Measurements from ENCODE around the gene LILRA6. TPM values are rescaled to one million over a fixed set of nuclear protein-coding genes. Genes with fewer than 3 reads are reported as not detected.
"Not testable (repeated sequence)": the region's sequence is repeated elsewhere in the genome, so short reads cannot be mapped to it uniquely, and the experiment has no call there.

The LILRA6 gene
- total and polyA plus RNA-seq, 4 donors: 5.3 to 91.7 (median 16.4) TPM

DNA sequence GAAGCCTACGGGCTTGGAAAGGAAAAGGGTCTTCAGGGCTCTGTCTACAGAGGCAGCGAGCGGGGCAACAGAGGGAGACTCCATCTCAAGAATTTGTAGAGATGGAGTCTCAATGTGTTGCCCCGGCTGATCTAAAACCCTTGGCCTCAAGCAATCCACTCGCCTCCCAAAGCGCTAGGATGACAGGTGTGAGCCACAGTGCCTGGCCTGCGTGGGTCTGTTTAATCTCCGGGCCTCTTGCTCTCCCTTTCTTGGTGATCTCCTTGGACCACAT lies 33.9 kb downstream of the LILRA6 start:
- no peaks in the 10 kb centered on the region for H3K9me3 ChIP-seq (ENCODE audit: control insufficient read depth in 4 of 4, insufficient read depth in 3 of 4, low read length in 3 of 4)
- TF ChIP-seq CTCF (IDR thresholded peaks at IDR 0.05; ENCODE audit: control extremely low read depth, extremely low read depth): no peak
- peaks cover 16 to 35% (median 25%) of the 10 kb centered on the region in 4 donors for H3K36me3 ChIP-seq (ENCODE audit: control insufficient read depth in 4 of 4, insufficient read depth in 4 of 4, low read length in 4 of 4)
- peaks cover 4 to 42% (median 23%) of the 10 kb centered on the region in 5 donors for H3K4me1 ChIP-seq (ENCODE audit: control insufficient read depth in 5 of 5, insufficient read depth in 5 of 5, low read length in 5 of 5)
- ATAC-seq (ENCODE audit: insufficient read depth, low FRiP score) (no peak), DNase-seq (no peak)
- WGBS, 2 donors: 77 to 80% methylated on average over 8 of the region's 8 CpGs
- no peaks in the 10 kb centered on the region for H3K27me3 ChIP-seq (ENCODE audit: control insufficient read depth in 3 of 3, insufficient read depth in 3 of 3, low read length in 2 of 3)
- peak overlapping the region; percentile 39 to 97 for H3K27ac ChIP-seq (ENCODE audit: low read depth in 1 of 2, low read length in 1 of 2)
- no peak overlapping the region for H3K4me3 ChIP-seq
- peak overlapping the region in 1 of 2 donors; percentile 56 for H3K9ac ChIP-seq (ENCODE audit: insufficient read depth in 1 of 2, low read length in 2 of 2)

DNA sequence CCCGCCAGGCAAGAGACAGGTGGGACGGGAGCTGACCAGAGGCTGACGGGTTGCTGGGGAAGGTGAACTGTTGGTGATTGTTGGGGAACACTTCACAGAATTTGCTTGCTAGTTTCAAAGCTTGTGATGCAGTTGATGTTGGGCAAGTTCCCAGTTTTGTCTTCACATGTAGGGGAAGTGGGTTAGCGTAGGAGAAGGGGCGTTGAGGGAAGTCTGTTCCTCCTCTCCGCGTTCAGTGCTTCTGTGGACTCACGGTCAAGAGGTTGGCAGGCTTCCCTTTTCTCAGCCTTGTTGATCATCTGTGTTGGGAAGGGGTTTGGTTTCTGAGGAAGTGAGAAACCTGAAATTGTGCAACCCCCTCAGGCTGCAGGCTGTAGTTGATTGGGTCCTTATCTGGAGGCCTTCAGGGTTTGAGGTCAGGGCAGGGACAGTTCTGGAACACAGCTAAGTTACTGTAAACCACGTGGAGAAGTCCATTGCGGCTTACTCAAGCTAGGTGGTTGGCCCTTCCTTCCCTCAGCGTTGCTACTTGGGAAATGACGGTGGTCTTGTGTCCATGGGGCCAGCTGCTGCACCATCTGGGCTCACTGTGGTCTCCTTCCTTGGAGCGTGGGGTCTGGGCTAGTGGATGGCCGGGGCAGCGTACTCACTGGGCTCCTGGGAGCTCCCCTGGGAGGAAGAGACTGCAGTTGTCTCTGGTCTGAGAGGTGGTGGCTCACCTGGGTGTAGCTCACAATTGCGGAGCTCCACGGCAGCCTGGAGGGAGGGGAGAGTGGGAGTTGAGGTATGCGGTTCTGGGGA lies 34.4 kb downstream of the LILRA6 start:
- Histone ChIP-seq H3K27ac (ENCODE audit: low read depth in 1 of 2, low read length in 1 of 2) (peak overlapping the region; percentile 39 to 97), H3K36me3 (ENCODE audit: control insufficient read depth in 4 of 4, insufficient read depth in 4 of 4, low read length in 4 of 4) (peaks cover 22 to 38% (median 29%) of the 10 kb centered on the region in 4 donors), H3K4me3 (no peak overlapping the region), H3K4me1 (ENCODE audit: control insufficient read depth in 5 of 5, insufficient read depth in 5 of 5, low read length in 5 of 5) (peaks cover 8 to 46% (median 27%) of the 10 kb centered on the region in 5 donors), H3K9me3 (ENCODE audit: control insufficient read depth in 4 of 4, insufficient read depth in 3 of 4, low read length in 3 of 4) (no peaks in the 10 kb centered on the region), H3K27me3 (ENCODE audit: control insufficient read depth in 3 of 3, insufficient read depth in 3 of 3, low read length in 2 of 3) (no peaks in the 10 kb centered on the region), H3K9ac (ENCODE audit: insufficient read depth in 1 of 2, low read length in 2 of 2) (peak overlapping the region in 1 of 2 donors; percentile 56)
- WGBS, 2 donors: 29 to 39% methylated on average over 18 of the region's 18 CpGs
- peak; percentile 74 to 93 (median 82) for DNase-seq
- peak; percentile 67 for ATAC-seq (ENCODE audit: insufficient read depth, low FRiP score)
- no peak for TF ChIP-seq CTCF (IDR thresholded peaks at IDR 0.05; ENCODE audit: control extremely low read depth, extremely low read depth)

DNA sequence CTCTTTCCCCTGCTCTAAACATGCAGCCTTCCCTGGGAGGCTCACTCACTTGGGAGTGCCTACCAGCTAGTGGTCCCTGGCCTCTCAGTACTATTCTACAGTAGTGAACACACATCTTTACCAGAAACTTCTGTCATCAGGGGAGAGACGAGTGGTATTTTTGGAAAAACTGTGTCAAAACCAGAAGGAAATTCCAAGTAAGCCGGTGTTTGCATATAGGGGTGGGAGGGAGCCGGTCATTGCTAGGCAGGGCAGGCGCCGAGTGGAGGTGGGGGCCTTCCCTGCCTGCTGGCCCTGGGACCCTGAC lies 35.0 kb downstream of the LILRA6 start:
- Histone ChIP-seq H3K36me3 (ENCODE audit: control insufficient read depth in 4 of 4, insufficient read depth in 4 of 4, low read length in 4 of 4) (peaks cover 27 to 42% (median 34%) of the 10 kb centered on the region in 4 donors), H3K9ac (ENCODE audit: insufficient read depth in 1 of 2, low read length in 2 of 2) (no peak overlapping the region), H3K27me3 (ENCODE audit: control insufficient read depth in 3 of 3, insufficient read depth in 3 of 3, low read length in 2 of 3) (no peaks in the 10 kb centered on the region), H3K4me1 (ENCODE audit: control insufficient read depth in 5 of 5, insufficient read depth in 5 of 5, low read length in 5 of 5) (peaks cover 14 to 52% (median 32%) of the 10 kb centered on the region in 5 donors), H3K4me3 (no peak overlapping the region), H3K9me3 (ENCODE audit: control insufficient read depth in 4 of 4, insufficient read depth in 3 of 4, low read length in 3 of 4) (no peaks in the 10 kb centered on the region), H3K27ac (ENCODE audit: low read depth in 1 of 2, low read length in 1 of 2) (peak overlapping the region in 1 of 2 donors; percentile 97)
- DNase-seq: no peak
- 17 to 42% methylated on average over 5 of the region's 5 CpGs for WGBS, 2 donors
- no peak for TF ChIP-seq CTCF (IDR thresholded peaks at IDR 0.05; ENCODE audit: control extremely low read depth, extremely low read depth)
- ATAC-seq (ENCODE audit: insufficient read depth, low FRiP score): no peak

DNA sequence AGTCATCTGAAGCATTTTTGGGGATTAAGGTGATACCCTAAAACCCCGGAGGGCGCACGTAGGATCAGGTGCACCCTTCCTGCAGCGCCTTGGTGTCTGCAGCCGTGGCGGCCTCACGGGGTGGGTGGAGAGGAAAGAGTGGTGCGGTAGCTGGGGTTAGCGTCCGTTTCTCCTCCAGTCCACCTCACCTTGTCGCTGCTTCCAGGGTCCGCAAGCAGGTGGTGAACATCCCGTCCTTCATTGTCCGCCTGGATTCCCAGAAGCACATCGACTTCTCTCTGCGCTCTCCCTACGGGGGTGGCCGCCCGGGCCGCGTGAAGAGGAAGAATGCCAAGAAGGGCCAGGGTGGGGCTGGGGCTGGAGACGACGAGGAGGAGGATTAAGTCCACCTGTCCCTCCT lies 35.4 kb downstream of the LILRA6 start:
- ATAC-seq (ENCODE audit: insufficient read depth, low FRiP score); H3K27me3 ChIP-seq (ENCODE audit: control insufficient read depth in 3 of 3, insufficient read depth in 3 of 3, low read length in 2 of 3); DNase-seq; H3K9ac ChIP-seq (ENCODE audit: insufficient read depth in 1 of 2, low read length in 2 of 2); H3K4me3 ChIP-seq; H3K9me3 ChIP-seq (ENCODE audit: control insufficient read depth in 4 of 4, insufficient read depth in 3 of 4, low read length in 3 of 4): not testable (repeated sequence)
- H3K36me3 ChIP-seq (ENCODE audit: control insufficient read depth in 4 of 4, insufficient read depth in 4 of 4, low read length in 4 of 4): peaks cover 31 to 44% (median 38%) of the 10 kb centered on the region in 4 donors
- H3K4me1 ChIP-seq (ENCODE audit: control insufficient read depth in 5 of 5, insufficient read depth in 5 of 5, low read length in 5 of 5): peaks cover 17 to 56% (median 33%) of the 10 kb centered on the region in 5 donors
- 45 to 64% methylated on average over 21 to 23 of the region's 23 CpGs for WGBS, 2 donors
- H3K27ac ChIP-seq (ENCODE audit: low read depth in 1 of 2, low read length in 1 of 2): peak overlapping the region in 1 of 2 donors; percentile 97
